NCI-H1436 treated with DMSO at 0.1 percent for 48 hours (cell line): ENCODE data around the gene PRAC1.

Source experiments
- DNase-seq: peaks from one replicate; lab custom pipeline; 2025; lab: John Stamatoyannopoulos, UW

PRAC1 gene

GRCh38 chr17:48704361-48705248 lies 17.7 kb downstream of the PRAC1 start:
- no peak for DNase-seq

DNA sequence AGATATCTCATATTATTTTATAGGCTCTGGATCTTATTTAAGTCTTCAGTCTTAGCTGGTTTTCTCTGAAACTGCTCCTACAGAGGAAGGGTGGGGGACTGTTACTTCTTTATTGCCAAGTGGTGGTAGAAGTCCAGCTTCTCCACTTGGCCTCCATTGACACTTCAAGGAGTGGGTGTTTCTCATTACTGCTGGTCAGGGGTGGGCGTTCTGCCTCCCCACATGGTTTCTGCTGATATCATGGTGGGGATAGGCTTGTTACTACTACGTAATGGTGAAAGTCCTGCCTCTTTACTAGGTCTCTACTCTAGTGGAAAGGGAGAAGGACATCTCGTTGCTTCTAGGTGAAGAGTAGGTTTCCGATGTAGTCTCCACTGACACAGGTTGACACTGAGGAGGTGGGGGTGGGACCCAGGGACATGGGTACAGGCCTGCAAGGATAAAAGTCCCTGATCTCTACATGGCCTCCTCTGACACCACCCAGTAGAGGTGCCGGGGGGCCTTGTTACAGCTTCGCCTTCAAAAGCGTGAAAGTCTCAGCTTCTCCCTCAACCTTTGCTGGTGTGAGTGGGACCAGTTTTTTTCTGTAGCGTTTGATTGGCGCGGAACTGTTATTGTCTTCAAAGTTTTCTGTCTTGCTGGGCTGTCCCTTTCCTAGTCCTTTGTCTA lies 20.3 kb downstream of the PRAC1 start:
- DNase-seq: no peak

GRCh38 chr17:48693178-48693577 lies 29.1 kb downstream of the PRAC1 start:
- DNase-seq: no peak

GRCh38 chr17:48692049-48692448 lies 30.3 kb downstream of the PRAC1 start:
- no peak for DNase-seq

DNA sequence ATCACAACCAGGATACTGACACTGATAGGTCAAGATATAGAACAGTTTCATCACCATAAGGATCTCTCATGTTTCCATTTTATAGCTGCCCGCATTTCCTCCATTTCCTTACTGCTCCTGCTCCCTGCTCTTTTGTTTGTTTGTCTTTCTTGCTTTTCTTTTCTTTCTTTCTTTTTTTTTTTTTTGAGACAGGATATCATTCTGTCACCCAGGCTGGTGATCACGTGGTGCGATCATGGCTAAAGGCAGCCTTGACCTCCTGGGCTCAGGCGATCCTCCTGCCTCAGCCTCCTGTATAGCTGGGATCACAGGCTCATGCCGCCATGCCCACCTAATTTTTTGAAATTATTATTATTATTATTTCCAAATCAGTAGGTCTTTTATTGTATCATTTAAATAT lies 31.7 kb downstream of the PRAC1 start:
- no peak for DNase-seq

DNA sequence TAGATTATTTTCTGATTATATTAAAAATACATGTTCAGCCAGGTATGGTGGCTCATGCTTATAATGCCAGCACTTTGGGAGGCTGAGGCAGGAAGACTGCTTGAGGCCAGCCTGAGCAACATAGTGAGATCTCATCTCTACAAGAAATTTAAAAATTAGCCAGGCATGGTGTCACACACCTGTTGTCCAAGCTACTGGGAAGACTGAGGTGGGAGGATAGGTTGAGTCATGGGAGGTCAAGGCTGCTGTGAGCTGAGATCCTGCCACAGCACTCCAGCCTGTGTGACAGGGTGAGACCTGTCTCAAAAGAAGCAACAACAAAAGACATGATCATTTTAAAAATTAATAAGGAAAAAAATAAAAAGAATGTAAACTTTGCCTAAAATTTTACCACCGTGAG lies 40.7 kb downstream of the PRAC1 start:
- DNase-seq: no peak

DNA sequence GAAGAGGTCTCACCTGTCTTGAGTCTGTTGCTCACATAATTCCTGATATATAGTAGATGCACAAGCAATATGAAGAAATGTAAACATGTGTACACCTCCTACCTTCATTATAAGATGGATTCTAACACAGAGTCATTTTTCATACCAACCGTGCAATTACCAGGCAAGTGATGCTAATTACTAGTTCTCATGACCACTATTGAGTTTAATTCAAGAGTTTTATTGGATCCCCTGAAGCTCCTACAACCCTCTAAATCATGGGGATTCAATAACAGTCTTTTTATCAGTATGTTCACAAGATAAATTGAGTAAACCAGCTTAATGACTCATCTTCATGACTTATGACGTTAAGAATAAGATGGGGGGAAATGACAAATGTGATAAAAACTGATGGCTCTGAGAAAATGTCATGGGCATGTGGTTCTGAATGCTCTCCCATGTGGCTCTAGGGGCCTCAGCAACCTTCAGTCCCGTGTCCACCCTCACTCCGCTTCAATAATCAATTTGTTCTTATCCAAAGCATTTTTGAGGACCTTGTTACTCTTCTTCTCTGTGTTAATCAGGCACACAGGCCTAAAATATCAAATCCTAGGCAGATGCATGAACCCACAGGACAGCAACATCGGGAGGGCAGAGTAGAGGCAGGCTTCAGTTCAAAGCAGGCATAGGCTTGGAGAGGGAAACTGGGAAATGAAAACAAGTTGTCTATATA lies 42.8 kb downstream of the PRAC1 start:
- no peak for DNase-seq

DNA sequence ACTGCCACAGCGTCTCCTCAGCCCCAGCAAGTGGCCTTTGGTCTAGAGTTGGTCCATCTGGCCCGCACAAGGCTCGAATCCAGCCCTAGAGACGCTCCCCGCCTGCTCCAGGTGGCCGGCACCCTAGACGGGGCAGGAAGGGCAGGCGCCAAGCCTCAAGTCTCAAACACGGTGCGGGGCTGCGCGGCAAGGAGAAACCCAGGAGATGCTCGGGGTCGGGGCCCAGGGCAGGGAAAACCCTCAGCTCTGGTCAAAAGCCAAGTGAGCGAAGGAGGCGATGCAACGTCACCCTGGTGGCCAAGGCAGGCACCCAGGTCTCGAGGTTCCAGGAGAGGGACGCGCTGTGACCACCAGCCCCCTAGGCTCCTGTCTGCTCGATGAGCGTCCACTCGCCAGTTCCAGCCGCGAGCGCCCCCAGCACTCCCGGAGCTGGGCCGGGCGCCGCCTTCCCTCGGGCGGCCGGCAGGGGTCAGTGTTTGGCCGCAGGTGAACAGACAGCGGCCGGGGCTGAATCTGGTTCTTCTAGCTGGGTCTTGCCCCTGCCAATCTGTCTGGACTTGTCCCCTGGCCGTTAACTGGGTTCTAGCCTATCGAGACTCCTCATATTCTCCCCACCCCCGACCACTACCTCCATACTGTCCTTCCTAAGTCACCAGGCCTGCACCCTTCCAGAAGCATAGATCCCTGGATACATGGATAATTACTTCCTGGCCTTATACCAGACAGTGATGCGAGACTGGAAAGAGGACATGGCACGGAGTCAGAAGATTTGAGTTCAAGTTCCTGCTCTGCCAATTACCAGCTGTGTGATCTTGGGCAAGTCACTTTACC lies 44.0 kb downstream of the PRAC1 start:
- DNase-seq: no peak

DNA sequence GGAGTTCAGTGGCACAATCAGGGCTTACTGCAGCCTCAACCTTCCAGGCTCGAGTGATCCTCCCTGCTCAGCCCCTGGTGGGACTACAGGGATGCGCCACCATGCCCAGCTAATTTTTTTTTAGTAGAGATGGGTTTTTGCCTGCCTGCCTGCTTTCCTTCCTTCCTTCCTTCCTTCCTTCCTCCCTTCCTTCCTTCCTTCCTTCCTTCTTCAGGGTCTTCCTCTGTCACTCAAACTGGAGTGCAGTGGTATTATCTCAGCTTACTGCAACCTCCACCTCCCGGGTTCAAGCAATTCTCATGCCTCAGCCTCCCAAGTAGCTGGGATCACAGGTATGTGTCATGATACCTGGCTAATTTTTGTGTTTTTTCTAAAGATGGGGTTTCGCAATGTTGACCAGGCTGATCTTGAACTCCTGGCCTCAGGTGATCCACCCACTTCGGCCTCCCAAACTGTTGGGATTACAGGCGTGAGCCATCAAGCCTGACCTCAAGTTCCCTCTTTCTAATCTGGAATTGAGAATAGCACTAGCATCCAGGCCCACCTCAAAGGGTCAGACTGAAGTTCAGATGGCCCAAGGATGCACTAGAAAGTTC lies 45.3 kb downstream of the PRAC1 start:
- no peak for DNase-seq

DNA sequence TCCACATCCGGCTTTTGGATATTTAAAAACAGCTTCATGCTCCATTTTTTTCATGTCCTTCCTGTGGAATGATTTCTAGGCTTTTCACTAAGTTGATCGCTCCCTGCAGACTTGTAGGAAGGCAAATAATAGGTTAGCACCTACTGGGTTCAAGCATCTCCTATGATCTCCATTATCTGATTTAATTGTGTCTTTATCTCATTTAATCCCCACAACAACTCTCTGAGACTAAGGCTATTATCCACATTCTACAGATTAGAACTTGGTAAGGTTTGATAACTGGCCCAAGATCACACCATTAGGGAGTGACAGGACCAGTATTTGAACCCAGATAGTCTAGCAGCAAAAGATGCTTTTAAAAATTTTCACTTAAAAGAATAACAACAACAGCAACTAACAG lies 50.0 kb downstream of the PRAC1 start:
- DNase-seq: no peak
